ENCODE measurements around the gene KCTD18. TPM values are rescaled to one million over a fixed set of nuclear protein-coding genes. Genes with fewer than 3 reads are reported as not detected.

KCTD18 gene
- 10 to 100 TPM; 14.8 to 31.7 TPM for total RNA-seq

DNA sequence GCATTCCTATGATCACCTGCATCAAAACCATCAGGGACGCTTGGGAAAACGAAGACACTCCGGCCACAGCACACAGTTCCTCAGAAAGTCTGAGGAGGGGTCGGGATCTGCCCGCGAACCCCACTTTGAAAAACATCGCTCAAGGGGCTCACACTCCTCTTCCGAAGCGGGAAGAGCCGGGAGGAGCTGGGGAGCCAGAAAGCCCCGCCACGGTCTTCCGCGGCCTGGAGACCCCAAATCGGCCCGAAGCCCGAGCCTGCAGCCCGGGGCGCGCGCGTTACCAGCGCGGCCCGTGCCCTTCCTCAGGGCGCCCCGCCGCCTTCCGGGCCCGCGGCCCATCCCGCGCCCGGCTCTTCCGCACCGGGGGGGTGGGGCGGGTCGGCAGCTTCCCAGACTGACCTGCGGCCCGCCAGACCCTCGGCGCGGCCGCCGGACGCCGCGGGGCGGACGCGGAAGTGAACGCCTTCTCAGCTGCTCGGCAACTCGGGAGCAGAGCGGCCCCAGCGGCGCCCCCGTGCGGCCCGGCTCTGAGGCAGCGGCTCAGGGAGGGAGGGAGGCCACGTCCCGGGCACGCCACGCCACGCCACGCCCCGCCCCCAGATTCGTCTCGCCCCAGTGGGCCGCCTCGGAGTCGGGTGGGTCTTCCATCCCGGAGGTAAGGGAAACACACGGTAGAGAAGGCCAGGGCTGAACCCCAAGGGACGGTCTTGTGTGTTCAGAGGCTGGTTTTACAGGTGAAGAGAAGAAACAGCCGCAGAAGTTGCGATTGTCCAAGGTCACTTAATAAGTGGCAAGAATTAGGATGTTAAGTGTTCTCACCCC lies at the start of gene KCTD18:
Gene KCTD18 (minus strand): TSS at position 457 of the 822 bp plus-strand sequence. CDS start 3,052 bp downstream, outside the sequence.
- Histone ChIP-seq H3K36me3 (no peaks in the 10 kb centered on the region), H3K4me3 (peak within 1 kb of the TSS; percentile 82), H3K27ac (peak within 1 kb of the TSS; percentile 78 to 80), H3K9me3 (no peaks in the 10 kb centered on the region), H3K4me1 (ENCODE audit: control insufficient read depth in 1 of 2, low read depth in 2 of 2) (peaks cover 4 to 16% of the 10 kb centered on the region in 2 donors), H3K27me3 (replicated peaks; ENCODE audit: insufficient read depth) (no peaks in the 10 kb centered on the region)
- peak; percentile 67 for ATAC-seq (ENCODE audit: insufficient number of reproducible peaks, low FRiP score, low read depth)
- DNase-seq (ENCODE audit: low spot score) = peak; percentile 65
- TF ChIP-seq, protein P1, sequence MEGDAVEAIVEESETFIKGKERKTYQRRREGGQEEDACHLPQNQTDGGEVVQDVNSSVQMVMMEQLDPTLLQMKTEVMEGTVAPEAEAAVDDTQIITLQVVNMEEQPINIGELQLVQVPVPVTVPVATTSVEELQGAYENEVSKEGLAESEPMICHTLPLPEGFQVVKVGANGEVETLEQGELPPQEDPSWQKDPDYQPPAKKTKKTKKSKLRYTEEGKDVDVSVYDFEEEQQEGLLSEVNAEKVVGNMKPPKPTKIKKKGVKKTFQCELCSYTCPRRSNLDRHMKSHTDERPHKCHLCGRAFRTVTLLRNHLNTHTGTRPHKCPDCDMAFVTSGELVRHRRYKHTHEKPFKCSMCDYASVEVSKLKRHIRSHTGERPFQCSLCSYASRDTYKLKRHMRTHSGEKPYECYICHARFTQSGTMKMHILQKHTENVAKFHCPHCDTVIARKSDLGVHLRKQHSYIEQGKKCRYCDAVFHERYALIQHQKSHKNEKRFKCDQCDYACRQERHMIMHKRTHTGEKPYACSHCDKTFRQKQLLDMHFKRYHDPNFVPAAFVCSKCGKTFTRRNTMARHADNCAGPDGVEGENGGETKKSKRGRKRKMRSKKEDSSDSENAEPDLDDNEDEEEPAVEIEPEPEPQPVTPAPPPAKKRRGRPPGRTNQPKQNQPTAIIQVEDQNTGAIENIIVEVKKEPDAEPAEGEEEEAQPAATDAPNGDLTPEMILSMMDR (IDR thresholded peaks at IDR 0.05) = peak; percentile 80

DNA sequence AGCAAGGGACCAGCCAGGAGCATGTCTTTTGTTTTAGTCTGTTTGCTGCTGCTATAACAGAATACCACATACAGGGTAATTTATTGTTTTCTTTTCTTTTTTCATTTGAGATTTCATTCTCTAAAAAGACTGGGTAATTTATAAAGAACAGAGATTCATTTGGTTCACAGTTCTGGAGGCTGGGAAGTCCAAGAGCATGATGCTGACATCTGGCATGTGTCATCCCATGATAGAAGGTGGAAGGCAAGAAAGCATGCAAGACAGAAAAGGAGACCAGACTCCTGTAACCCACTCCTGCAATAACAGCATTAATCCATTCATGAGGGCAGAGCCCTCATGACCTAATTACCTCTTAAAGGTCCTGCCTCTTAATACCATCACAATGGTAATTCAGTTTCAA lies 30.9 kb upstream of the KCTD18 start:
- no peaks in the 10 kb centered on the region for H3K27me3 ChIP-seq (replicated peaks; ENCODE audit: insufficient read depth)
- no peaks in the 10 kb centered on the region for H3K9me3 ChIP-seq
- ATAC-seq (ENCODE audit: insufficient number of reproducible peaks, low FRiP score, low read depth) (no peak), DNase-seq (ENCODE audit: low spot score) (no peak)
- no peaks in the 10 kb centered on the region for H3K36me3 ChIP-seq
- H3K27ac ChIP-seq = no peak overlapping the region
- H3K4me3 ChIP-seq = no peak overlapping the region
- TF ChIP-seq, protein P1 (IDR thresholded peaks at IDR 0.05) = no peak
- H3K4me1 ChIP-seq (ENCODE audit: control insufficient read depth in 1 of 2, low read depth in 2 of 2) = no peaks in the 10 kb centered on the region

DNA sequence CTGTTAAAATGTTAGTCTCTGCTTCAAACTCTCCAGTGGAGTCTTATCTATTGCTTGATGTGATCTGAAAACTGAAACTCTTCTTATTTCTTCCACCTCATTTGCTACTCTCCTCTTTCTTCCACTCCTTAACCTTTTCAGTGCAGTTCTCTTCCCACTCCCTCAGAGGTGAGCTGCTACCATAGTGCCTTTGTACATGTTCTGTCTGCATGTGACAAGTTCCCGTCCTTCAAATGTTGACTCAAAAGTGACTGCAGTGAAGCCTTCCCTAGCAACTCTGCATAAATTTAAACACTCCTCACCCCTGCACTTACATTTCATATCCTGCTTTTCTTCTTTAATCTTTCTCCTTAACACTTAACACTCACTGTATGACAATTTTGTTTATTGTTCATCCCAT lies 28.3 kb upstream of the KCTD18 start:
- ATAC-seq (ENCODE audit: insufficient number of reproducible peaks, low FRiP score, low read depth) = no peak
- no peaks in the 10 kb centered on the region for H3K36me3 ChIP-seq
- H3K4me1 ChIP-seq (ENCODE audit: control insufficient read depth in 1 of 2, low read depth in 2 of 2) = no peaks in the 10 kb centered on the region
- H3K4me3 ChIP-seq = no peak overlapping the region
- H3K9me3 ChIP-seq = no peaks in the 10 kb centered on the region
- TF ChIP-seq, protein P1 (IDR thresholded peaks at IDR 0.05) = no peak
- H3K27ac ChIP-seq = no peak overlapping the region
- no peaks in the 10 kb centered on the region for H3K27me3 ChIP-seq (replicated peaks; ENCODE audit: insufficient read depth)
- DNase-seq (ENCODE audit: low spot score) = no peak

DNA sequence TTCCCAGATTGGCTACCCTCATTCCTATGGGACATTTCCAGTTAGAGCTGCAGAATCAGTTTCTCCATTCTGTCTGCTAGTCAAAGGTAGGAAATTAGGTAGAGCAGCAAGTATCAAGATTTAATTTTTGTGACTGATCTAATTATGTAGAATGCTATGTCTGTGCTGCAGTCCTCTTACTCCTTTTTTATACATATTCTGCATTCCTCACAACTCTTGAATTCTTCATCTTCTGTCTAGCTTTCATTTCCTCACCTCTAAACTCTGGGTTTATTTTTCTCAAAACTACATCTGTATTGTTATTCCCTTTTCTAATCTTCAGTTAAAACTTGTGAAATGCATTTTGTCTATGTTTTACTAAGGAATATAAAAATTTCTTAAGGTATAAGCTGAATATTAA lies 24.7 kb upstream of the KCTD18 start:
- TF ChIP-seq, protein P1 (IDR thresholded peaks at IDR 0.05) = no peak
- Histone ChIP-seq H3K9me3 (no peaks in the 10 kb centered on the region), H3K27ac (no peak overlapping the region), H3K4me3 (no peak overlapping the region), H3K4me1 (ENCODE audit: control insufficient read depth in 1 of 2, low read depth in 2 of 2) (no peaks in the 10 kb centered on the region), H3K36me3 (no peaks in the 10 kb centered on the region), H3K27me3 (replicated peaks; ENCODE audit: insufficient read depth) (no peaks in the 10 kb centered on the region)
- DNase-seq (ENCODE audit: low spot score) (no peak), ATAC-seq (ENCODE audit: insufficient number of reproducible peaks, low FRiP score, low read depth) (no peak)

DNA sequence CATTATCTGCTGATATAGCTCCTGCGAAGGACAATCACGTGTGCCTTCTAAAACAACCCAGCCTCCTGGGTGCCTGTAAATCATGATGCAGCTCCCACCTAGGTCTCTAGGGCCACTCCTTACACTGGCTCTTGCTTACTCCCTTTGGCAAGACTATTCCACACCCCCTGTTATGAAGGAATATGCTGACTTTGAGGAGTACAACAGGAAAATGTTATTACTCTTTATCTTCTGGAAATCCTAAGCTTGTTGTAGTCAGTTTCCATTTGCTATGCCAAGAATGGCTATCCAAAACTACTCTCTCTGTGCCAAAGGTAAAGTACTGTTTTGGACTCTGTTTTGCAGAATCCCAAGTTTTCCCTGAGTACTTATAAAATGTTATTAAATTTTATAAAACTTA lies 23.9 kb upstream of the KCTD18 start:
- Histone ChIP-seq H3K4me1 (ENCODE audit: control insufficient read depth in 1 of 2, low read depth in 2 of 2) (no peaks in the 10 kb centered on the region), H3K36me3 (no peaks in the 10 kb centered on the region), H3K27ac (no peak overlapping the region), H3K27me3 (replicated peaks; ENCODE audit: insufficient read depth) (no peaks in the 10 kb centered on the region), H3K4me3 (no peak overlapping the region), H3K9me3 (no peaks in the 10 kb centered on the region)
- TF ChIP-seq, protein P1 (IDR thresholded peaks at IDR 0.05) = no peak
- DNase-seq (ENCODE audit: low spot score) (no peak), ATAC-seq (ENCODE audit: insufficient number of reproducible peaks, low FRiP score, low read depth) (no peak)

All from thoracic aorta (tissue), 2 donors.